K562 (cell line): ENCODE data around the gene DDX41. TPM values are rescaled to one million over a fixed set of nuclear protein-coding genes. Genes with fewer than 3 reads are reported as not detected.

Experiments
- CHD1 ChIP-seq: fragments of 200-600 bp; sonication (generic); IDR thresholded peaks from one replicate; pipeline ENCODE4 v1.6.1; 2012; ENCODE audit warnings: mild to moderate bottlenecking, moderate library complexity, low read length, inconsistent platforms
- ELF1 ChIP-seq: fragments of 200-800 bp; sonication (Bioruptor generic); IDR thresholded peaks from 2 replicates; pipeline ENCODE4 v1.6.1; 2016; ENCODE audit warnings: missing genetic modification characterization, missing compliant biosample characterization
- GTF2B ChIP-seq: IDR thresholded peaks from 2 replicates; pipeline ENCODE4 v1.6.1; 2011; ENCODE audit not compliant: insufficient read length; ENCODE audit errors: extremely low read depth
- HOMEZ ChIP-seq: fragments of 250-450 bp; sonication (Bioruptor Pico); IDR thresholded peaks from 2 replicates; pipeline ENCODE4 v1.4.0; 2020; ENCODE audit warnings: mild to moderate bottlenecking, moderate library complexity
- MITF ChIP-seq: IDR thresholded peaks from 2 replicates; pipeline ENCODE4 v1.6.1; 2014; ENCODE audit warnings: antibody characterized with exemption
- MYNN ChIP-seq, 2 experiments: sonication (generic); formaldehyde crosslinking in 1 of 2; IDR thresholded peaks; 2 replicates each; pipeline versions ENCODE4 v1.5.0 to v1.6.1; 2016 to 2020; ENCODE audit warnings: antibody characterized with exemption in 1 of 2, missing genetic modification reagents in 1 of 2
- NFRKB ChIP-seq: fragments of 450-650 bp; IDR thresholded peaks from 2 replicates; pipeline ENCODE4 v1.6.1; 2016; ENCODE audit warnings: low read depth
- RBM14 ChIP-seq: fragments of 200-400 bp; formaldehyde crosslinking; IDR thresholded peaks from 2 replicates; pipeline ENCODE4 v1.6.1; 2018; ENCODE audit warnings: low read depth, mild to moderate bottlenecking, low read length, moderate library complexity, borderline replicate concordance; ENCODE audit not compliant: insufficient read depth
- SPI1 ChIP-seq: IDR thresholded peaks from 2 replicates; pipeline ENCODE4 v1.6.1; 2011; ENCODE audit warnings: low read depth, low read length, control low read depth, borderline replicate concordance
- USF2 ChIP-seq: sonication (generic); formaldehyde crosslinking; IDR thresholded peaks from 2 replicates; pipeline ENCODE4 v1.5.0; 2020; ENCODE audit warnings: missing genetic modification reagents
- ZBTB40 ChIP-seq, 2 experiments: fragments of 450-650 bp in 1 of 2; sonication (generic) in 1 of 2; formaldehyde crosslinking in 1 of 2; IDR thresholded peaks; 2 replicates each; pipeline versions ENCODE4 v1.7.1 to v1.9.0; 2016 to 2022; ENCODE audit warnings: inconsistent platforms in 1 of 2, mild to moderate bottlenecking in 1 of 2, missing genetic modification reagents in 1 of 2
- ZNF507 ChIP-seq: conservative IDR thresholded peaks from 2 replicates; pipeline ENCODE4 v1.6.1; 2017; ENCODE audit warnings: missing genetic modification characterization, missing compliant biosample characterization
- polyA plus RNA-seq, 8 experiments: library from polyadenylated mRNA; depleted of rRNA in 4 of 8; stranded (reverse) in 5 of 8; unstranded in 3 of 8; fragments of >200 nt; fragmentation: Nextera tagmentation in 2 of 8; fragmentation: Illumina TruSeq in 1 of 8; extraction: Ambion mirVana in 2 of 8; extraction: Trizol in 1 of 8; gene quantifications; 2 replicates each; pipeline versions ENCODE4 v1.2.1 to v1.2.3, GENCODE V29; 2011 to 2014; ENCODE audit warnings: inconsistent platforms in 1 of 8, missing spikeins in 1 of 8
- total RNA-seq, 7 experiments: library from RNA; depleted of rRNA in 6 of 7; stranded (reverse); fragments of >200 nt in 6 of 7; fragmentation: Illumina TruSeq in 2 of 7; extraction: Trizol in 2 of 7; gene quantifications; 2 replicates each; pipeline versions ENCODE4 v1.2.1 to v1.2.3, GENCODE V29; 2011 to 2021; ENCODE audit warnings: low replicate concordance in 1 of 7

Gene DDX41
- total and polyA plus RNA-seq, 9 of the 15 experiments (the other 6 are each of a cell fraction or from before 2014, with no cell fraction given) = 38.2 to 284 (median 116) TPM

- TF ChIP-seq ZBTB40 (IDR thresholded peaks at IDR 0.05) = peak; percentile 53; the same call in 1 of the 2 replicates
- TF ChIP-seq ZBTB40 (CRISPR knock-in tag; IDR thresholded peaks at IDR 0.05) = no peak
- TF ChIP-seq CHD1 = no peak
- TF ChIP-seq USF2 (CRISPR knock-in tag) = no peak
- 0 out of 2 replicates have a peak, but pooled peaks have one; percentile 59 for TF ChIP-seq NFRKB
- TF ChIP-seq GTF2B = no peak
- peak; percentile 54 for TF ChIP-seq MYNN (IDR thresholded peaks at IDR 0.05)
- TF ChIP-seq MYNN (CRISPR knock-in tag; IDR thresholded peaks at IDR 0.05) = no peak
- TF ChIP-seq SPI1 = peak; percentile 97
- TF ChIP-seq MITF = 0 out of 2 replicates have a peak, but pooled peaks have one; percentile 23
- TF ChIP-seq RBM14 = no peak
- TF ChIP-seq ELF1 (tag) = peak; percentile 37; the same call in 1 of the 2 replicates
- no peak for TF ChIP-seq ZNF507
- 0 out of 2 replicates have a peak, but pooled peaks have one; percentile 46 for TF ChIP-seq HOMEZ (CRISPR knock-in tag)
Observed at GRCh38 chr5:177509381-177509951, 7.3 kb downstream of the DDX41 start, which contains the start of gene DOK3 (continued).
